NT2/D1 (cell line): ENCODE results near the gene NCL.

Experiments used
- SUZ12 ChIP-seq: IDR thresholded peaks from 2 replicates; pipeline ENCODE4 v1.6.1; 2011; ENCODE audit not compliant: insufficient read length, insufficient read depth; ENCODE audit errors: extremely low read depth
- ZNF274 ChIP-seq: IDR thresholded peaks from 2 replicates; pipeline ENCODE4 v1.6.1; 2011; ENCODE audit warnings: mild to moderate bottlenecking, low read depth, low read length

DNA sequence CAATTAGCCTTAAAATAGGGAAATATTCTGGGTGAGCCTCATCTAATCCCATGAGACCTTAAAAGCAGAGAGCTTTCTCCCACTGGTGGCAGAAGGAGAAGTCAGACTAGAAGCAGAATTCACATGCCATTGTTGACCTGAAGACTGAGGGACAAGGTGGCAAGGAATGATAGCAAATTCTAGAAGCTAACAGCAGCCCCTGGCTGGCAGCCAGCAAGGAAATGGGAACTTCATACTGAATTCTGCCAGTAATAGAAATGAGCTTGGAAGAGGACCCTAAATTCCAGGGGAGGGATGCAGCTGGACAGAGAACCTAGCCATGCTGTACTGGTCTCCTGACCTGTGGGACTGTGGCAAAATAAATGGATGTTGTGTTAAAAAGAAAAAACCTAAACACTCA lies 49.3 kb downstream of the NCL start:
- TF ChIP-seq ZNF274 (no peak), SUZ12 (no peak)
